Fibroblast of lung (primary cell): ENCODE results near the gene GPD1.

ENCODE experiments used
- EZH2 ChIP-seq: IDR thresholded peaks from 2 replicates; pipeline ENCODE4 v1.5.1; 2012; ENCODE audit warnings: low read length, control low read depth, mild to moderate bottlenecking; ENCODE audit errors: missing control alignments
- TF ChIP-seq, protein P1 (sequence below), 2 donors: IDR thresholded peaks in 1 of 2; conservative IDR thresholded peaks in 1 of 2; 1 replicate in 1 of 2; 2 replicates in 1 of 2; pipeline ENCODE4 v1.5.1; 2011 to 2012; ENCODE audit warnings: low read length in 2 of 2, control low read depth in 1 of 2, inconsistent platforms in 1 of 2, low read depth in 1 of 2, mild to moderate bottlenecking in 1 of 2

DNA sequence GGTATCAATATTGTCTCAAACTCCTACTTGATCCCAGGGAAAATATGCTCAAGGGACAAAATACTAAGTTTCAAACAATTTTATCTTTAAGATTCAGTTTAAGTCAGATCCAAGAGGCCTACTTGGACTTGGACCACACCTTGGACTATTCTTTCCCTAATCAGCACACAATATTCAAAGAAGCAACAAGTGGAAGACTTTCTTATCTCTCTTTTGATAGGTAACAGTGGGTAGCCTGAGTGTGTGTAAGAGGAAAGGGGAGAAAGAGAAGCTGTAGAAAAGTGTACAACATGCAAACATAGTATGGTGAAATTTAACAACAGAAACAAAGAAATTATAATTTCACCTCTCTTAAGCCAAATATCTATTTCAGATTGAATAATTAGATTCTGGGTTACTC is 56.8 kb downstream of the GPD1 start:
- TF ChIP-seq, protein P1, sequence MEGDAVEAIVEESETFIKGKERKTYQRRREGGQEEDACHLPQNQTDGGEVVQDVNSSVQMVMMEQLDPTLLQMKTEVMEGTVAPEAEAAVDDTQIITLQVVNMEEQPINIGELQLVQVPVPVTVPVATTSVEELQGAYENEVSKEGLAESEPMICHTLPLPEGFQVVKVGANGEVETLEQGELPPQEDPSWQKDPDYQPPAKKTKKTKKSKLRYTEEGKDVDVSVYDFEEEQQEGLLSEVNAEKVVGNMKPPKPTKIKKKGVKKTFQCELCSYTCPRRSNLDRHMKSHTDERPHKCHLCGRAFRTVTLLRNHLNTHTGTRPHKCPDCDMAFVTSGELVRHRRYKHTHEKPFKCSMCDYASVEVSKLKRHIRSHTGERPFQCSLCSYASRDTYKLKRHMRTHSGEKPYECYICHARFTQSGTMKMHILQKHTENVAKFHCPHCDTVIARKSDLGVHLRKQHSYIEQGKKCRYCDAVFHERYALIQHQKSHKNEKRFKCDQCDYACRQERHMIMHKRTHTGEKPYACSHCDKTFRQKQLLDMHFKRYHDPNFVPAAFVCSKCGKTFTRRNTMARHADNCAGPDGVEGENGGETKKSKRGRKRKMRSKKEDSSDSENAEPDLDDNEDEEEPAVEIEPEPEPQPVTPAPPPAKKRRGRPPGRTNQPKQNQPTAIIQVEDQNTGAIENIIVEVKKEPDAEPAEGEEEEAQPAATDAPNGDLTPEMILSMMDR (conservative IDR thresholded peaks at IDR 0.05 in 1 of 2, IDR thresholded peaks at IDR 0.05 in 1 of 2; ENCODE audit: low read depth in 1 of 2, low read length in 2 of 2) = no peak
- TF ChIP-seq EZH2 = no peak
